AG10803 (cell line): ENCODE measurements around the gene LDB2.

Source experiments
- DNase-seq: peaks from one replicate; pipeline ENCODE4 v3.0.0; 2010; ENCODE audit warnings: low read depth
- H3K4me3 ChIP-seq: 2 replicates; pipeline ENCODE4 v1.5.1; 2011; ENCODE audit warnings: mild to moderate bottlenecking, low read length, control low read depth
- CTCF ChIP-seq: conservative IDR thresholded peaks from 2 replicates; pipeline ENCODE4 v1.5.1; 2011; ENCODE audit warnings: mild to moderate bottlenecking, low read length, control low read depth, inconsistent platforms

LDB2 gene

GRCh38 chr4:16844816-16845586 is 53.4 kb downstream of the LDB2 start:
- no peak for TF ChIP-seq CTCF
- no peak overlapping the region for H3K4me3 ChIP-seq
- no peak for DNase-seq

- peak; percentile 93 for DNase-seq
- no peak overlapping the region for H3K4me3 ChIP-seq
These were observed 54.5 kb downstream of the LDB2 start for GRCh38 chr4:16843831-16844508.

GRCh38 chr4:16838226-16838875 is 60.1 kb downstream of the LDB2 start:
- no peak for DNase-seq
- no peak for TF ChIP-seq CTCF
- H3K4me3 ChIP-seq: no peak overlapping the region

More at GRCh38 chr4:16843831-16844508, 54.5 kb downstream of the LDB2 start:
- TF ChIP-seq CTCF: no peak

- no peak for TF ChIP-seq CTCF
- no peak for DNase-seq
- no peak overlapping the region for H3K4me3 ChIP-seq
These were observed 61.0 kb downstream of the LDB2 start for GRCh38 chr4:16837475-16837874.

- no peak for TF ChIP-seq CTCF
- no peak overlapping the region for H3K4me3 ChIP-seq
- DNase-seq: no peak
These were observed 62.1 kb downstream of the LDB2 start for GRCh38 chr4:16836324-16836723.

- no peak overlapping the region for H3K4me3 ChIP-seq
- no peak for TF ChIP-seq CTCF
- no peak for DNase-seq
These were observed 62.7 kb downstream of the LDB2 start for GRCh38 chr4:16835597-16836247.
